Measurements from ENCODE around the gene SLC30A1. TPM values are rescaled to one million over a fixed set of nuclear protein-coding genes. Genes with fewer than 3 reads are reported as not detected.

Gene SLC30A1
- total and polyA plus RNA-seq, 11 donors = 2.8 to 29.2 (median 14.0) TPM

GRCh38 chr1:211589782-211590721, 11.1 kb upstream of the SLC30A1 start:
- H3K27ac ChIP-seq = peak overlapping the region in 4 of 12 donors; percentile 18 to 50 (median 42)
- 69 to 77% (median 74%) methylated on average over 6 of the region's 6 CpGs for WGBS, 4 donors
- peaks cover 0 to 44% (median 4%) of the 10 kb centered on the region in 12 donors for H3K4me1 ChIP-seq
- H3K4me3 ChIP-seq = no peak overlapping the region
- DNase-seq (peak; percentile 59 to 83 (median 79)), ATAC-seq (peak; percentile 75 to 93 (median 84))
- intact Hi-C loops (cut with DNase I) = no loop called here
- no peaks in the 10 kb centered on the region for H3K36me3 ChIP-seq
- no peaks in the 10 kb centered on the region for H3K27me3 ChIP-seq
- no peaks in the 10 kb centered on the region for H3K9me3 ChIP-seq
- TF ChIP-seq POLR2A (IDR thresholded peaks at IDR 0.05) (no peak), CTCF (IDR thresholded peaks at IDR 0.05) (no peak)

GRCh38 chr1:211588711-211589110, 9.8 kb upstream of the SLC30A1 start:
- Histone ChIP-seq H3K4me1 (peaks cover 0 to 44% (median 4%) of the 10 kb centered on the region in 12 donors), H3K9me3 (no peaks in the 10 kb centered on the region), H3K4me3 (no peak overlapping the region), H3K27ac (no peak overlapping the region), H3K36me3 (no peaks in the 10 kb centered on the region), H3K27me3 (no peaks in the 10 kb centered on the region)
- intact Hi-C loops (cut with DNase I) = no loop called here
- ATAC-seq (no peak), DNase-seq (no peak)
- no peak for TF ChIP-seq POLR2A (IDR thresholded peaks at IDR 0.05)
- no peak for TF ChIP-seq CTCF (IDR thresholded peaks at IDR 0.05)
- 97% methylated on average over 4 of the region's 4 CpGs for WGBS, 4 donors

GRCh38 chr1:211587123-211587522, 8.2 kb upstream of the SLC30A1 start:
- DNase-seq (no peak), ATAC-seq (no peak)
- no peaks in the 10 kb centered on the region for H3K27me3 ChIP-seq
- no peaks in the 10 kb centered on the region for H3K9me3 ChIP-seq
- H3K27ac ChIP-seq = no peak overlapping the region
- H3K4me3 ChIP-seq = no peak overlapping the region
- 90 to 97% (median 93%) methylated on average over 2 of the region's 2 CpGs for WGBS, 4 donors
- H3K4me1 ChIP-seq = peaks cover 0 to 53% (median 5%) of the 10 kb centered on the region in 12 donors
- no peaks in the 10 kb centered on the region for H3K36me3 ChIP-seq
- TF ChIP-seq CTCF (IDR thresholded peaks at IDR 0.05) = no peak
- intact Hi-C loops (cut with DNase I) = no loop called here

DNA sequence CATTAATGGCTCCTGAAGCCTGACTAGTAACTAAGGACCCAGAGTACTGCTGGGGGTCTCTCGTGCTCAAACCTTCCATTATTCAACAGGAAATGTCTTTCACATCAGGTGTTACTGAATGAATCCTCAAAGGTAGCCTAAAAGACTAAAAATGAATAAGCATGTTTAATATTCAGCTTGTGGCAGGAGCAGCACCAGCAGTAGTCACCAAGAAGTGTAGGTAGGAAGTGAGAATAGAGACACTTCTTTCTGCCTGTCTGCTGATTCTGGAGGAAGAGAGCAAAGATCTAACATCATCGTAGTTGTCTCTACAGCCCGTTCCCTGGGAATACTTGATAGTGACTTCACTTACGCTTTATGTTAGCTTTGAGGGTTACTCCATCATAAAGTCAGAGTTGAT, 7.6 kb upstream of the SLC30A1 start:
- intact Hi-C loops (cut with DNase I) = no loop called here
- H3K27me3 ChIP-seq = no peaks in the 10 kb centered on the region
- no peaks in the 10 kb centered on the region for H3K36me3 ChIP-seq
- no peak overlapping the region for H3K4me3 ChIP-seq
- TF ChIP-seq POLR2A (IDR thresholded peaks at IDR 0.05) (no peak), CTCF (IDR thresholded peaks at IDR 0.05) (no peak)
- H3K4me1 ChIP-seq = peaks cover 0 to 53% (median 3%) of the 10 kb centered on the region in 12 donors
- DNase-seq (no peak), ATAC-seq (no peak)
- no peak overlapping the region for H3K27ac ChIP-seq
- no peaks in the 10 kb centered on the region for H3K9me3 ChIP-seq
- WGBS, 4 donors = 80 to 89% (median 82%) methylated on average over 4 of the region's 4 CpGs
